OCI-LY1 (cell line): ENCODE measurements around the gene SLC5A11.

ENCODE experiments used
- H2AFZ ChIP-seq: fragments of 200-600 bp; sonication (generic), shearing (Covaris generic); 2 replicates; pipeline ENCODE4 v1.6.0; 2014; ENCODE audit warnings: antibody characterized with exemption, mild to moderate bottlenecking, low read length
- H3F3A ChIP-seq: fragments of 200-600 bp; sonication (generic), shearing (Covaris generic); 2 replicates; pipeline ENCODE4 v1.6.0; 2014; ENCODE audit warnings: mild to moderate bottlenecking, antibody characterized with exemption, low read length, moderate library complexity; ENCODE audit not compliant: insufficient read depth
- H3K27ac ChIP-seq: fragments of 200-600 bp; sonication (generic); 2 replicates; pipeline ENCODE4 v1.5.1; 2014; ENCODE audit warnings: low read length, mixed run types, mild to moderate bottlenecking, low read depth; ENCODE audit not compliant: poor library complexity, severe bottlenecking
- H3K27me3 ChIP-seq: fragments of 200-600 bp; sonication (generic); 2 replicates; pipeline ENCODE4 v1.6.0; 2014; ENCODE audit warnings: antibody characterized with exemption, mild to moderate bottlenecking, low read length, moderate library complexity; ENCODE audit not compliant: insufficient read depth
- H3K36me3 ChIP-seq: fragments of 200-600 bp; sonication (generic); 2 replicates; pipeline ENCODE4 v1.6.1; 2014; ENCODE audit warnings: mild to moderate bottlenecking, antibody characterized with exemption, low read length, moderate library complexity, mixed read lengths; ENCODE audit not compliant: insufficient read depth
- H3K4me1 ChIP-seq: fragments of 200-600 bp; sonication (generic); 2 replicates; pipeline ENCODE4 v1.5.1; 2014; ENCODE audit warnings: mild to moderate bottlenecking, low read length, moderate library complexity; ENCODE audit not compliant: insufficient read depth, severe bottlenecking
- H3K4me2 ChIP-seq: fragments of 200-600 bp; sonication (generic), shearing (Covaris generic); 2 replicates; pipeline ENCODE4 v1.6.1; 2014; ENCODE audit warnings: low read length
- H3K4me3 ChIP-seq: fragments of 200-600 bp; sonication (generic); 2 replicates; pipeline ENCODE4 v1.5.1; 2014; ENCODE audit warnings: low read length, low read depth, mild to moderate bottlenecking, mixed read lengths; ENCODE audit not compliant: poor library complexity, severe bottlenecking
- H3K79me2 ChIP-seq: fragments of 200-600 bp; shearing (Covaris generic); 2 replicates; pipeline ENCODE4 v1.6.1; 2016; ENCODE audit warnings: mixed run types, low read length, mixed read lengths; ENCODE audit not compliant: insufficient read depth
- H3K9ac ChIP-seq: fragments of 200-600 bp; sonication (generic), shearing (Covaris generic); 2 replicates; pipeline ENCODE4 v1.6.1; 2014; ENCODE audit warnings: mild to moderate bottlenecking, low read length, mixed read lengths
- H3K9me2 ChIP-seq: fragments of 200-600 bp; sonication (generic), shearing (Covaris generic); 2 replicates; pipeline ENCODE4 v1.6.1; 2014; ENCODE audit warnings: low read depth, mild to moderate bottlenecking, low read length, mixed read lengths
- H3K9me3 ChIP-seq: fragments of 200-600 bp; shearing (Covaris generic); 2 replicates; pipeline ENCODE4 v1.6.1; 2014; ENCODE audit warnings: low read length, mixed read lengths
- H4K20me1 ChIP-seq: fragments of 200-600 bp; sonication (generic), shearing (Covaris generic); 2 replicates; pipeline ENCODE4 v1.6.0; 2016; ENCODE audit warnings: mild to moderate bottlenecking, low read length; ENCODE audit not compliant: insufficient read depth
- EZH2 ChIP-seq: fragments of 200-600 bp; sonication (generic), shearing (Covaris generic); IDR thresholded peaks from 2 replicates; pipeline ENCODE4 v1.8.0; 2017; ENCODE audit warnings: borderline replicate concordance, mixed run types, mild to moderate bottlenecking, antibody characterized with exemption, low read length, moderate library complexity, mixed read lengths
- TF ChIP-seq, protein P1 (sequence below): fragments of 200-600 bp; sonication (generic), shearing (Covaris generic); IDR thresholded peaks from 2 replicates; pipeline ENCODE4 v1.5.1; 2017; ENCODE audit warnings: mild to moderate bottlenecking, antibody characterized with exemption, low read length, moderate library complexity, mixed read lengths

The SLC5A11 gene

DNA sequence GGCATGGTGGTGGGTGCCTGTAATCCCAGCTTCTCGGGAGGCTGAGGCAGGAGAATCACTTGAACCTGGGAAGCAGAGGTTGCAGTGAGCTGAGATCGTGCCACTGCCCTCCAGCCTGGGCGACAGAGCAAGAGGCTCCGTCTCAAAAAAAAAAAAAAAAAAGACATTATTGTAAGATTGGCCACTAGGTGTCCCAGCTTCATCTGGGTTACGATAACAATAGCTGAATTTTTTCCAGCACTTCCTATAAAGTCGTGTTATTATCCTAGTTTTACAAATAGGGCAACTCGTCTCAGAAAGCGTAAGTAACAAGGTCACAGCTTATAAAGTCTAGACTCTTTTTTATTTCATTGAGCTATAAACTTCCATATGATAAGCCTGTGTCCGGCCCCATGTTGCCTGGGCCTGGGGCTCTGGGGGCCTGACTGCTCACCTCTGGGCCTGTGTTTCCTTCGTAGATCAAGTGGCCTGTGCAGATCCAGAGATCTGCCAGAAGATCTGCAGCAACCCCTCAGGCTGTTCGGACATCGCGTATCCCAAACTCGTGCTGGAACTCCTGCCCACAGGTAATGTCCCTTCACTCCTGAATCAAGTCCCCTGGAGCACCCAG is 60.5 kb downstream of the SLC5A11 start:
- H3K27ac ChIP-seq, result no peak overlapping the region
- H3F3A ChIP-seq, result no peaks in the 10 kb centered on the region
- TF ChIP-seq, protein P1, sequence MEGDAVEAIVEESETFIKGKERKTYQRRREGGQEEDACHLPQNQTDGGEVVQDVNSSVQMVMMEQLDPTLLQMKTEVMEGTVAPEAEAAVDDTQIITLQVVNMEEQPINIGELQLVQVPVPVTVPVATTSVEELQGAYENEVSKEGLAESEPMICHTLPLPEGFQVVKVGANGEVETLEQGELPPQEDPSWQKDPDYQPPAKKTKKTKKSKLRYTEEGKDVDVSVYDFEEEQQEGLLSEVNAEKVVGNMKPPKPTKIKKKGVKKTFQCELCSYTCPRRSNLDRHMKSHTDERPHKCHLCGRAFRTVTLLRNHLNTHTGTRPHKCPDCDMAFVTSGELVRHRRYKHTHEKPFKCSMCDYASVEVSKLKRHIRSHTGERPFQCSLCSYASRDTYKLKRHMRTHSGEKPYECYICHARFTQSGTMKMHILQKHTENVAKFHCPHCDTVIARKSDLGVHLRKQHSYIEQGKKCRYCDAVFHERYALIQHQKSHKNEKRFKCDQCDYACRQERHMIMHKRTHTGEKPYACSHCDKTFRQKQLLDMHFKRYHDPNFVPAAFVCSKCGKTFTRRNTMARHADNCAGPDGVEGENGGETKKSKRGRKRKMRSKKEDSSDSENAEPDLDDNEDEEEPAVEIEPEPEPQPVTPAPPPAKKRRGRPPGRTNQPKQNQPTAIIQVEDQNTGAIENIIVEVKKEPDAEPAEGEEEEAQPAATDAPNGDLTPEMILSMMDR, result peak; percentile 39; the same call in 1 of the 2 replicates
- TF ChIP-seq EZH2, result no peak
- no peak overlapping the region for H3K4me2 ChIP-seq
- H4K20me1 ChIP-seq, result no peaks in the 10 kb centered on the region
- no peaks in the 10 kb centered on the region for H3K4me1 ChIP-seq
- no peaks in the 10 kb centered on the region for H3K79me2 ChIP-seq
- H3K9ac ChIP-seq, result no peak overlapping the region
- H3K4me3 ChIP-seq, result no peak overlapping the region
- H3K36me3 ChIP-seq, result no peaks in the 10 kb centered on the region
- no peak overlapping the region for H2AFZ ChIP-seq
- no peaks in the 10 kb centered on the region for H3K27me3 ChIP-seq
- no peaks in the 10 kb centered on the region for H3K9me2 ChIP-seq
- no peaks in the 10 kb centered on the region for H3K9me3 ChIP-seq

DNA sequence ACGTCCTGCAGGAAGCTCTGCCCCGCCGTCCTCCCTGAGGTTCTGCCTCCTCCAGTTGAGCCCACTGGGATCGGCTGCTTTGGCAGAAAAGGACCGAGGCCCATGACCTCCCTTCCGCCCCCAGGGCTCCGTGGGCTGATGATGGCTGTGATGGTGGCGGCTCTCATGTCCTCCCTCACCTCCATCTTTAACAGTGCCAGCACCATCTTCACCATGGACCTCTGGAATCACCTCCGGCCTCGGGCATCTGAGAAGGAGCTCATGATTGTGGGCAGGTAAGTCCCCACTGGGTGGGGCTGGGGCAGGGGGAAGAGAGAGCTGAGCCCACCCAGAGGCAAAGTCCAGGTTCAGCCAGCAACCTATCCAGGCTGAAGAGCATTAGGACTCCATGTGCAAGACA is 61.1 kb downstream of the SLC5A11 start:
- H3K79me2 ChIP-seq, result no peaks in the 10 kb centered on the region
- no peaks in the 10 kb centered on the region for H3K4me1 ChIP-seq
- no peaks in the 10 kb centered on the region for H3K36me3 ChIP-seq
- no peaks in the 10 kb centered on the region for H3K9me3 ChIP-seq
- no peak overlapping the region for H3K9ac ChIP-seq
- no peaks in the 10 kb centered on the region for H4K20me1 ChIP-seq
- no peaks in the 10 kb centered on the region for H3K9me2 ChIP-seq
- H3K4me2 ChIP-seq, result no peak overlapping the region
- H2AFZ ChIP-seq, result no peak overlapping the region
- H3F3A ChIP-seq, result no peaks in the 10 kb centered on the region
- no peak overlapping the region for H3K4me3 ChIP-seq
- H3K27me3 ChIP-seq, result no peaks in the 10 kb centered on the region
- TF ChIP-seq, protein P1, result no peak
- no peak for TF ChIP-seq EZH2
- H3K27ac ChIP-seq, result no peak overlapping the region

DNA sequence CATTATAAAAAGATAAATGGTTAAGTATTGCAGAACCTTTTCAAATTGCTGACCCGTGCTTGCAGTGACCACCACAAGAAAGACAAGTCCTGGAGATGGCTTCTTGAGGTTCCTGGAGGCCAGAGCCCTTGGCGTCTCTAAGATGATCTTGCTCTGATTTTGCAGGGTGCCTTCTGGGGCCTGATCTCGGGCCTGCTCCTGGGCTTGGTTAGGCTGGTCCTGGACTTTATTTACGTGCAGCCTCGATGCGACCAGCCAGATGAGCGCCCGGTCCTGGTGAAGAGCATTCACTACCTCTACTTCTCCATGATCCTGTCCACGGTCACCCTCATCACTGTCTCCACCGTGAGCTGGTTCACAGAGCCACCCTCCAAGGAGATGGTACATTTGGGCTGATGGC is 63.0 kb downstream of the SLC5A11 start:
- no peak overlapping the region for H3K9ac ChIP-seq
- H3K9me3 ChIP-seq, result no peaks in the 10 kb centered on the region
- no peaks in the 10 kb centered on the region for H3F3A ChIP-seq
- no peaks in the 10 kb centered on the region for H3K36me3 ChIP-seq
- no peak overlapping the region for H3K27ac ChIP-seq
- H3K4me3 ChIP-seq, result no peak overlapping the region
- no peaks in the 10 kb centered on the region for H3K27me3 ChIP-seq
- no peak overlapping the region for H2AFZ ChIP-seq
- H3K4me2 ChIP-seq, result no peak overlapping the region
- H3K79me2 ChIP-seq, result no peaks in the 10 kb centered on the region
- TF ChIP-seq EZH2, result no peak
- TF ChIP-seq, protein P1, result no peak
- H4K20me1 ChIP-seq, result no peaks in the 10 kb centered on the region
- no peaks in the 10 kb centered on the region for H3K9me2 ChIP-seq
- no peaks in the 10 kb centered on the region for H3K4me1 ChIP-seq
